ENCODE data around the gene SH3RF3. TPM values are rescaled to one million over a fixed set of nuclear protein-coding genes. Genes with fewer than 3 reads are reported as not detected.

Gene SH3RF3
- polyA plus RNA-seq, 1 of the 3 experiments (the other 2 are of a cell fraction): 1.9 TPM

DNA sequence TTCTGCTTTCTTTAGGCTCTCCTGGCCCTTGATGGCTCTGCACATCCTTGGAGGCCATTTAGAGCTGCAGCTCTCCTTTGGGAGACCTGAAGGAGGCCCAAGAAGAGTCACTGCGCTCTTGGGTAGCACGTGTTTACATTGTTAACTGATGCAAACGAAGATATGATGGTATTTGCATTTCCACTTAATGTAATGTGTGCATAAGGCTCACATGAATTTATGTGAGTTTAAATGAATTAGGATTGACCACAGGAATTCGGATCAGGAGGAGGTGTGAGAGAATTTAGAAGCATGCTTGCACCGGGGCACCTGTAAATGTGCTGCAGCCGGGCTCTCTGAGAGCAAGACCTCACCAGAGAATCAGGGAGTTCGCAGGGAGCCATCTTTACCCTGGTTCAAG, 7.5 kb downstream of the SH3RF3 start:
- Histone ChIP-seq H3K4me3 (ENCODE audit: low read depth in 2 of 2, low read length in 1 of 2) (no peak overlapping the region), H3K27me3 (ENCODE audit: insufficient read depth) (no peaks in the 10 kb centered on the region), H3K27ac (ENCODE audit: low read depth in 2 of 2, low read length in 1 of 2) (no peak overlapping the region), H3K4me1 (ENCODE audit: control insufficient read depth in 1 of 2, insufficient read depth in 2 of 2, low read depth in 1 of 2, low read length in 1 of 2) (peaks cover 6 to 49% of the 10 kb centered on the region in 2 experiments; a peak in 2 of 4 replicates), H3K9me3 (no peaks in the 10 kb centered on the region), H3K79me2 (ENCODE audit: insufficient read depth) (peaks cover 87% of the 10 kb centered on the region), H2AFZ (ENCODE audit: low read depth) (no peak overlapping the region), H3K4me2 (no peak overlapping the region), H4K20me1 (ENCODE audit: insufficient read depth) (peaks cover 84% of the 10 kb centered on the region), H3F3A (replicated peaks; ENCODE audit: insufficient read depth) (no peaks in the 10 kb centered on the region), H3K9ac (no peak overlapping the region), H3K36me3 (replicated peaks in 1 of 2; ENCODE audit: control insufficient read depth in 1 of 2, insufficient read depth in 2 of 2, low read length in 1 of 2) (no peaks in the 10 kb centered on the region), H3K9me2 (no peaks in the 10 kb centered on the region)
- TF ChIP-seq, protein P1, sequence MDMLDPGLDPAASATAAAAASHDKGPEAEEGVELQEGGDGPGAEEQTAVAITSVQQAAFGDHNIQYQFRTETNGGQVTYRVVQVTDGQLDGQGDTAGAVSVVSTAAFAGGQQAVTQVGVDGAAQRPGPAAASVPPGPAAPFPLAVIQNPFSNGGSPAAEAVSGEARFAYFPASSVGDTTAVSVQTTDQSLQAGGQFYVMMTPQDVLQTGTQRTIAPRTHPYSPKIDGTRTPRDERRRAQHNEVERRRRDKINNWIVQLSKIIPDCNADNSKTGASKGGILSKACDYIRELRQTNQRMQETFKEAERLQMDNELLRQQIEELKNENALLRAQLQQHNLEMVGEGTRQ (IDR thresholded peaks at IDR 0.05; ENCODE audit: borderline replicate concordance, low read depth, low read length): no peak
- TF ChIP-seq RCOR1 (IDR thresholded peaks at IDR 0.05; ENCODE audit: low read length) (no peak), GABPA (IDR thresholded peaks at IDR 0.05; ENCODE audit: low read depth) (no peak), GATA2 (CRISPR knock-in tag; IDR thresholded peaks at IDR 0.05) (no peak), TEAD4 (IDR thresholded peaks at IDR 0.05; ENCODE audit: borderline replicate concordance, insufficient read depth) (no peak), RAD21 (IDR thresholded peaks at IDR 0.05; ENCODE audit: low read length) (no peak), RXRA (IDR thresholded peaks at IDR 0.05; ENCODE audit: borderline replicate concordance, low read depth) (no peak), SIN3A (IDR thresholded peaks at IDR 0.05; ENCODE audit: borderline replicate concordance, low read depth, low read length) (no peak), FOXM1 (IDR thresholded peaks at IDR 0.05; ENCODE audit: low read depth) (no peak), CHD2 (IDR thresholded peaks at IDR 0.05; ENCODE audit: low read length, partially characterized antibody) (no peak), JUND (IDR thresholded peaks at IDR 0.05) (no peak)
- TF ChIP-seq, protein P2, sequence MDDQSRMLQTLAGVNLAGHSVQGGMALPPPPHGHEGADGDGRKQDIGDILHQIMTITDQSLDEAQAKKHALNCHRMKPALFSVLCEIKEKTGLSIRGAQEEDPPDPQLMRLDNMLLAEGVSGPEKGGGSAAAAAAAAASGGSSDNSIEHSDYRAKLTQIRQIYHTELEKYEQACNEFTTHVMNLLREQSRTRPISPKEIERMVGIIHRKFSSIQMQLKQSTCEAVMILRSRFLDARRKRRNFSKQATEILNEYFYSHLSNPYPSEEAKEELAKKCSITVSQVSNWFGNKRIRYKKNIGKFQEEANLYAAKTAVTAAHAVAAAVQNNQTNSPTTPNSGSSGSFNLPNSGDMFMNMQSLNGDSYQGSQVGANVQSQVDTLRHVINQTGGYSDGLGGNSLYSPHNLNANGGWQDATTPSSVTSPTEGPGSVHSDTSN (IDR thresholded peaks at IDR 0.05): no peak
- TF ChIP-seq, protein P3, sequence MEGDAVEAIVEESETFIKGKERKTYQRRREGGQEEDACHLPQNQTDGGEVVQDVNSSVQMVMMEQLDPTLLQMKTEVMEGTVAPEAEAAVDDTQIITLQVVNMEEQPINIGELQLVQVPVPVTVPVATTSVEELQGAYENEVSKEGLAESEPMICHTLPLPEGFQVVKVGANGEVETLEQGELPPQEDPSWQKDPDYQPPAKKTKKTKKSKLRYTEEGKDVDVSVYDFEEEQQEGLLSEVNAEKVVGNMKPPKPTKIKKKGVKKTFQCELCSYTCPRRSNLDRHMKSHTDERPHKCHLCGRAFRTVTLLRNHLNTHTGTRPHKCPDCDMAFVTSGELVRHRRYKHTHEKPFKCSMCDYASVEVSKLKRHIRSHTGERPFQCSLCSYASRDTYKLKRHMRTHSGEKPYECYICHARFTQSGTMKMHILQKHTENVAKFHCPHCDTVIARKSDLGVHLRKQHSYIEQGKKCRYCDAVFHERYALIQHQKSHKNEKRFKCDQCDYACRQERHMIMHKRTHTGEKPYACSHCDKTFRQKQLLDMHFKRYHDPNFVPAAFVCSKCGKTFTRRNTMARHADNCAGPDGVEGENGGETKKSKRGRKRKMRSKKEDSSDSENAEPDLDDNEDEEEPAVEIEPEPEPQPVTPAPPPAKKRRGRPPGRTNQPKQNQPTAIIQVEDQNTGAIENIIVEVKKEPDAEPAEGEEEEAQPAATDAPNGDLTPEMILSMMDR (IDR thresholded peaks at IDR 0.05): no peak
- ChIA-PET POLR2A (no interaction called here), CTCF (interaction anchor here (0.8 to 1.2 kb wide), 2 partner anchors 9 to 373 kb away, joined by 3 to 9 read pairs; no protein-coding TSS in a partner anchor)
- 92% methylated on average over 7 of the region's 7 CpGs for WGBS (ENCODE audit: low lambda C conversion rate)
- no peak for DNase-seq

DNA sequence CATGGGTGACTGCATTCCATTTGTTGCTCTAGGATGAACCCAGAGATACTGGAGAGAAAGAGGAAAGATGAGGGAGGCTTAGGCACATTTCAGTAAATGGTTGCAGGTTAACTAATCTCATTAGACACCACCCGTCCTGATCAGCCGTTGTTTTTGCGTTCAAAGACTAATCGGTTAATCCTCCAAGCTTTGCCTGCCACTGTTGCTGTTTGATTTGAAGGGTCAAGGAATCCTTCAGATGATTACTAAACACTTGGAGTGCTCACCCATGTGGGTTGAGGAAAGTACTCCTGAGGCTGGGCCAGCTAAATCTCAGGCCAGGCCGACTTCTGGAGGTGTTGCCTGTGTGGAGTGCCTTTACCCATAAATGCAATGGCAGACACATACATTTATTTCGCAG, 8.6 kb downstream of the SH3RF3 start:
- H3K27ac ChIP-seq (ENCODE audit: low read depth in 2 of 2, low read length in 1 of 2): no peak overlapping the region
- 82% methylated on average over 6 of the region's 6 CpGs for WGBS (ENCODE audit: low lambda C conversion rate)
- peaks cover 84% of the 10 kb centered on the region for H3K79me2 ChIP-seq (ENCODE audit: insufficient read depth)
- peaks cover 90% of the 10 kb centered on the region for H4K20me1 ChIP-seq (ENCODE audit: insufficient read depth)
- H3K4me1 ChIP-seq (ENCODE audit: control insufficient read depth in 1 of 2, insufficient read depth in 2 of 2, low read depth in 1 of 2, low read length in 1 of 2): peaks cover 6 to 49% of the 10 kb centered on the region in 2 experiments; a peak in 2 of 4 replicates
- H3K9me3 ChIP-seq: no peaks in the 10 kb centered on the region
- POLR2A ChIA-PET: no interaction called here
- no peak overlapping the region for H3K4me3 ChIP-seq (ENCODE audit: low read depth in 2 of 2, low read length in 1 of 2)
- no peaks in the 10 kb centered on the region for H3K36me3 ChIP-seq (replicated peaks in 1 of 2; ENCODE audit: control insufficient read depth in 1 of 2, insufficient read depth in 2 of 2, low read length in 1 of 2)
- CTCF ChIA-PET: interaction anchor here (0.8 to 1.8 kb wide), 4 partner anchors 9 to 373 kb away, joined by 3 to 11 read pairs (median 6); partner anchors contain the start of gene SH3RF3
- no peaks in the 10 kb centered on the region for H3K27me3 ChIP-seq (ENCODE audit: insufficient read depth)
- H3K4me2 ChIP-seq: no peak overlapping the region
- H2AFZ ChIP-seq (ENCODE audit: low read depth): no peak overlapping the region
- no peak for DNase-seq
- H3K9ac ChIP-seq: no peak overlapping the region
- no peaks in the 10 kb centered on the region for H3F3A ChIP-seq (replicated peaks; ENCODE audit: insufficient read depth)
- no peaks in the 10 kb centered on the region for H3K9me2 ChIP-seq
- no peak for TF ChIP-seq NRF1 (IDR thresholded peaks at IDR 0.05; ENCODE audit: low read depth, low read length)
- TF ChIP-seq, protein P4, sequence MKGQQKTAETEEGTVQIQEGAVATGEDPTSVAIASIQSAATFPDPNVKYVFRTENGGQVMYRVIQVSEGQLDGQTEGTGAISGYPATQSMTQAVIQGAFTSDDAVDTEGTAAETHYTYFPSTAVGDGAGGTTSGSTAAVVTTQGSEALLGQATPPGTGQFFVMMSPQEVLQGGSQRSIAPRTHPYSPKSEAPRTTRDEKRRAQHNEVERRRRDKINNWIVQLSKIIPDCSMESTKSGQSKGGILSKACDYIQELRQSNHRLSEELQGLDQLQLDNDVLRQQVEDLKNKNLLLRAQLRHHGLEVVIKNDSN (IDR thresholded peaks at IDR 0.05; ENCODE audit: borderline replicate concordance, low read depth): no peak
- no peak for TF ChIP-seq RCOR1 (IDR thresholded peaks at IDR 0.05; ENCODE audit: low read length)
- TF ChIP-seq, protein P5, sequence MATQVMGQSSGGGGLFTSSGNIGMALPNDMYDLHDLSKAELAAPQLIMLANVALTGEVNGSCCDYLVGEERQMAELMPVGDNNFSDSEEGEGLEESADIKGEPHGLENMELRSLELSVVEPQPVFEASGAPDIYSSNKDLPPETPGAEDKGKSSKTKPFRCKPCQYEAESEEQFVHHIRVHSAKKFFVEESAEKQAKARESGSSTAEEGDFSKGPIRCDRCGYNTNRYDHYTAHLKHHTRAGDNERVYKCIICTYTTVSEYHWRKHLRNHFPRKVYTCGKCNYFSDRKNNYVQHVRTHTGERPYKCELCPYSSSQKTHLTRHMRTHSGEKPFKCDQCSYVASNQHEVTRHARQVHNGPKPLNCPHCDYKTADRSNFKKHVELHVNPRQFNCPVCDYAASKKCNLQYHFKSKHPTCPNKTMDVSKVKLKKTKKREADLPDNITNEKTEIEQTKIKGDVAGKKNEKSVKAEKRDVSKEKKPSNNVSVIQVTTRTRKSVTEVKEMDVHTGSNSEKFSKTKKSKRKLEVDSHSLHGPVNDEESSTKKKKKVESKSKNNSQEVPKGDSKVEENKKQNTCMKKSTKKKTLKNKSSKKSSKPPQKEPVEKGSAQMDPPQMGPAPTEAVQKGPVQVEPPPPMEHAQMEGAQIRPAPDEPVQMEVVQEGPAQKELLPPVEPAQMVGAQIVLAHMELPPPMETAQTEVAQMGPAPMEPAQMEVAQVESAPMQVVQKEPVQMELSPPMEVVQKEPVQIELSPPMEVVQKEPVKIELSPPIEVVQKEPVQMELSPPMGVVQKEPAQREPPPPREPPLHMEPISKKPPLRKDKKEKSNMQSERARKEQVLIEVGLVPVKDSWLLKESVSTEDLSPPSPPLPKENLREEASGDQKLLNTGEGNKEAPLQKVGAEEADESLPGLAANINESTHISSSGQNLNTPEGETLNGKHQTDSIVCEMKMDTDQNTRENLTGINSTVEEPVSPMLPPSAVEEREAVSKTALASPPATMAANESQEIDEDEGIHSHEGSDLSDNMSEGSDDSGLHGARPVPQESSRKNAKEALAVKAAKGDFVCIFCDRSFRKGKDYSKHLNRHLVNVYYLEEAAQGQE (IDR thresholded peaks at IDR 0.05; ENCODE audit: low read depth, low read length): no peak
- no peak for TF ChIP-seq TAF1 (IDR thresholded peaks at IDR 0.05; ENCODE audit: borderline replicate concordance, low read depth, low read length)
- TF ChIP-seq TEAD4 (IDR thresholded peaks at IDR 0.05; ENCODE audit: borderline replicate concordance, insufficient read depth): no peak
- TF ChIP-seq MEF2A (IDR thresholded peaks at IDR 0.05; ENCODE audit: borderline replicate concordance, low read depth): no peak
- TF ChIP-seq, protein P6, sequence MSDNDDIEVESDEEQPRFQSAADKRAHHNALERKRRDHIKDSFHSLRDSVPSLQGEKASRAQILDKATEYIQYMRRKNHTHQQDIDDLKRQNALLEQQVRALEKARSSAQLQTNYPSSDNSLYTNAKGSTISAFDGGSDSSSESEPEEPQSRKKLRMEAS (IDR thresholded peaks at IDR 0.05; ENCODE audit: low read depth): no peak
- no peak for TF ChIP-seq CHD2 (IDR thresholded peaks at IDR 0.05; ENCODE audit: low read length, partially characterized antibody)
- no peak for TF ChIP-seq SIN3A (IDR thresholded peaks at IDR 0.05; ENCODE audit: borderline replicate concordance, low read depth, low read length)
- TF ChIP-seq RAD21 (IDR thresholded peaks at IDR 0.05; ENCODE audit: low read length): no peak
- TF ChIP-seq GATA2 (CRISPR knock-in tag; IDR thresholded peaks at IDR 0.05): no peak
- TF ChIP-seq JUND (IDR thresholded peaks at IDR 0.05): no peak

Data from SK-N-SH (cell line).